HFFc6 (cell line): ENCODE measurements around the gene GRIK1. TPM values are rescaled to one million over a fixed set of nuclear protein-coding genes. Genes with fewer than 3 reads are reported as not detected.

Source experiments
- DNase-seq: peaks from one replicate; pipeline ENCODE4 v3.0.0-alpha.2; 2018
- H3K27ac Mint-ChIP-seq: 2 replicates; pipeline ENCODE4 v1.8.0; 2020; ENCODE audit warnings: mild to moderate bottlenecking, mixed read lengths
- H3K27me3 Mint-ChIP-seq: 2 replicates; pipeline ENCODE4 v1.8.0; 2021; ENCODE audit warnings: mild to moderate bottlenecking, moderate library complexity, mixed read lengths; ENCODE audit not compliant: insufficient read depth
- H3K36me3 Mint-ChIP-seq: 2 replicates; pipeline ENCODE4 v1.8.0; 2021; ENCODE audit warnings: low read depth, mixed read lengths
- H3K4me1 Mint-ChIP-seq: 2 replicates; pipeline ENCODE4 v1.8.0; 2020; ENCODE audit warnings: low read depth, mixed read lengths
- H3K4me3 Mint-ChIP-seq: 2 replicates; pipeline ENCODE4 v1.8.0; 2020; ENCODE audit warnings: mild to moderate bottlenecking, moderate library complexity, mixed read lengths
- H3K9me3 Mint-ChIP-seq: 2 replicates; pipeline ENCODE4 v1.8.0; 2020; ENCODE audit warnings: mild to moderate bottlenecking, mixed read lengths
- total RNA-seq, 6 experiments: library from RNA; stranded (reverse); fragmentation: NEBNext Ultra II Directional; extraction: Animal tissue kit (Norgen Biotek cat#: 25700); gene quantifications; 2 replicates in 1 of 6; 3 replicates in 5 of 6; pipeline ENCODE4 v1.2.3, GENCODE V29; 2021
- TF ChIP-seq, protein P1 (sequence below): fragments of 200-600 bp; sonication (generic); IDR thresholded peaks from 2 replicates; pipeline ENCODE4 v1.5.0; 2021; ENCODE audit warnings: antibody characterized with exemption, mild to moderate bottlenecking

GRIK1 gene
- total RNA-seq, 6 experiments from 2014 or later = not detected

- Mint-ChIP-seq H3K36me3 (no peaks in the 10 kb centered on the region), H3K9me3 (peaks cover 4% of the 10 kb centered on the region; the same call in 1 of the 2 replicates), H3K4me1 (no peaks in the 10 kb centered on the region), H3K27me3 (peaks cover 2% of the 10 kb centered on the region; the same call in 1 of the 2 replicates), H3K27ac (no peak overlapping the region), H3K4me3 (no peak overlapping the region)
- no peak for DNase-seq
- TF ChIP-seq, protein P1, sequence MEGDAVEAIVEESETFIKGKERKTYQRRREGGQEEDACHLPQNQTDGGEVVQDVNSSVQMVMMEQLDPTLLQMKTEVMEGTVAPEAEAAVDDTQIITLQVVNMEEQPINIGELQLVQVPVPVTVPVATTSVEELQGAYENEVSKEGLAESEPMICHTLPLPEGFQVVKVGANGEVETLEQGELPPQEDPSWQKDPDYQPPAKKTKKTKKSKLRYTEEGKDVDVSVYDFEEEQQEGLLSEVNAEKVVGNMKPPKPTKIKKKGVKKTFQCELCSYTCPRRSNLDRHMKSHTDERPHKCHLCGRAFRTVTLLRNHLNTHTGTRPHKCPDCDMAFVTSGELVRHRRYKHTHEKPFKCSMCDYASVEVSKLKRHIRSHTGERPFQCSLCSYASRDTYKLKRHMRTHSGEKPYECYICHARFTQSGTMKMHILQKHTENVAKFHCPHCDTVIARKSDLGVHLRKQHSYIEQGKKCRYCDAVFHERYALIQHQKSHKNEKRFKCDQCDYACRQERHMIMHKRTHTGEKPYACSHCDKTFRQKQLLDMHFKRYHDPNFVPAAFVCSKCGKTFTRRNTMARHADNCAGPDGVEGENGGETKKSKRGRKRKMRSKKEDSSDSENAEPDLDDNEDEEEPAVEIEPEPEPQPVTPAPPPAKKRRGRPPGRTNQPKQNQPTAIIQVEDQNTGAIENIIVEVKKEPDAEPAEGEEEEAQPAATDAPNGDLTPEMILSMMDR = no peak
These were observed 247.9 kb downstream of the GRIK1 start for GRCh38 chr21:29691616-29692491.

DNA sequence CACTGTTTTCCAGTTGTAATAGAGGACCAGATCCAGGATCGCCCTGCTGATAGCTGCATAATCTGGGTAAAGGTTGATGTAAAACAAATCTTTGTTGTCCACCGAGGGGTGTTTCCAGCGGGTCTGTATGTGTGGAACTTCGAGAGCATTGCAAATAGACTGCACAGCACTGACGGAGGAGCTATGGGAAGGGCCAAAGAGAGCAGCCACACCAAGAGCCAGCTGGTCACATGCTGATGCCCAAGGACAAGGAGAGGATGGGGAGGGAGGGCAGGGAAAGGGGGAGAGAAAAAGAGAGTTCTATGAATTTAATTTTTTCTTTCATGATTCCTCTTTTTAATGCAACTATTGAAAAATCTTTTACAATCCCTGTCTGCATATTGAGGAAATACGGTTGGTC, 250.0 kb downstream of the GRIK1 start:
- Mint-ChIP-seq H3K9me3 (peaks cover 6% of the 10 kb centered on the region; the same call in 1 of the 2 replicates), H3K36me3 (no peaks in the 10 kb centered on the region), H3K27me3 (peaks cover 2% of the 10 kb centered on the region; the same call in 1 of the 2 replicates), H3K4me1 (no peaks in the 10 kb centered on the region), H3K27ac (no peak overlapping the region), H3K4me3 (no peak overlapping the region)
- TF ChIP-seq, protein P1 = no peak
- no peak for DNase-seq

DNA sequence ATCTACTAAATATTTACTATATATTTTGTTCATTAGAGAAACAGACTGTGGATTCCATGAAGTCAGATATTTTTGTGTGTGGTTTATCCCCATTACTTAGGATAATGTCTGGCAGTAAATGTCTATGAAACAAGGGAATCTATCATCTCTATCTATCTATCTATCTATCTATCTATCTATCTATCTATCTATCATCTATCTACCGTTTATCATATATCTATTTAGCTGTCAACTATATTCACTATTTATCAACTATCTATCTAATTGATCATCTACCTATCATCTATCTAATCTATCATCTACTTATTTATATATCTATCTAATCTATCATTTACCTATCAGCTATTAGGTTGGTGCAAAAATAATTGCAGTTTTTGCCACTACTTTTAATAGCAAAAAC, 255.7 kb downstream of the GRIK1 start:
- peaks cover 8% of the 10 kb centered on the region; the same call in 1 of the 2 replicates for H3K9me3 Mint-ChIP-seq
- H3K27ac Mint-ChIP-seq = no peak overlapping the region
- H3K4me1 Mint-ChIP-seq = no peaks in the 10 kb centered on the region
- TF ChIP-seq, protein P1 = no peak
- no peaks in the 10 kb centered on the region; the same call in none of the 2 replicates for H3K27me3 Mint-ChIP-seq
- DNase-seq = no peak
- H3K36me3 Mint-ChIP-seq = no peaks in the 10 kb centered on the region
- no peak overlapping the region for H3K4me3 Mint-ChIP-seq

GRCh38 chr21:29682800-29683199, 257.0 kb downstream of the GRIK1 start:
- Mint-ChIP-seq H3K9me3 (peaks cover 8% of the 10 kb centered on the region; the same call in 1 of the 2 replicates), H3K4me3 (no peak overlapping the region), H3K36me3 (no peaks in the 10 kb centered on the region), H3K27me3 (no peaks in the 10 kb centered on the region; the same call in none of the 2 replicates), H3K27ac (no peak overlapping the region), H3K4me1 (no peaks in the 10 kb centered on the region)
- DNase-seq = no peak
- TF ChIP-seq, protein P1 = no peak

- TF ChIP-seq, protein P1 = no peak
- Mint-ChIP-seq H3K4me1 (no peaks in the 10 kb centered on the region), H3K36me3 (no peaks in the 10 kb centered on the region), H3K4me3 (no peak overlapping the region), H3K27me3 (no peaks in the 10 kb centered on the region; the same call in none of the 2 replicates), H3K27ac (no peak overlapping the region), H3K9me3 (peaks cover 8% of the 10 kb centered on the region; the same call in 1 of the 2 replicates)
- no peak for DNase-seq
These were observed 259.5 kb downstream of the GRIK1 start for GRCh38 chr21:29680273-29680672.
